IMR-90 (cell line): ENCODE results near the gene SLC36A1. TPM values are rescaled to one million over a fixed set of nuclear protein-coding genes. Genes with fewer than 3 reads are reported as not detected.

Experiments
- ATAC-seq: fragments of 200-7000 bp; cut with Tn5 transposase; 2 replicates; pipeline ENCODE4 v1.9.1; 2020; ENCODE audit warnings: low read depth, mild to moderate bottlenecking, moderate library complexity
- BruUV-seq: library from RNA; stranded (reverse); fragments of 400-500 nt; replicated peaks from 2 replicates; lab custom pipeline; 2021; lab: Mats Ljungman, UMichigan
- CTCF ChIA-PET: fragments of 300-600 bp; formaldehyde crosslinking; extraction: SDS; loops from one replicate; lab custom pipeline; 2021; ENCODE audit warnings: antibody characterized with exemption; lab: Yijun Ruan, JAX
- POLR2A ChIA-PET: fragments of 300-600 bp; sonication (Branson Sonifier 250); formaldehyde crosslinking; loops from one replicate; lab custom pipeline; 2022; ENCODE audit warnings: antibody characterized with exemption; ENCODE audit not compliant: unreplicated experiment; lab: Charles Lee
- DNase-seq: peaks from one replicate; pipeline ENCODE4 v3.0.0; 2013
- H2AFZ ChIP-seq: replicated peaks from 2 replicates; pipeline ENCODE3; 2013; ENCODE audit warnings: low read length, mild to moderate bottlenecking; ENCODE audit not compliant: poor library complexity
- H2AK5ac ChIP-seq: 2 replicates; pipeline ENCODE4 v1.6.1; 2013; ENCODE audit warnings: low read depth, low read length, inconsistent platforms
- H2AK9ac ChIP-seq: replicated peaks from 2 replicates; pipeline ENCODE3; 2013; ENCODE audit warnings: mild to moderate bottlenecking, low read depth, low read length, moderate library complexity; ENCODE audit not compliant: poor library complexity
- H2BK120ac ChIP-seq: 2 replicates; pipeline ENCODE4 v1.6.1; 2013; ENCODE audit warnings: low read depth, low read length, inconsistent platforms
- H2BK15ac ChIP-seq: 3 replicates; pipeline ENCODE4 v1.6.1; 2013; ENCODE audit warnings: low read depth, low read length, inconsistent platforms
- H2BK20ac ChIP-seq: 2 replicates; pipeline ENCODE4 v1.6.1; 2013; ENCODE audit warnings: low read depth, mild to moderate bottlenecking, inconsistent platforms, low read length, moderate library complexity
- H2BK5ac ChIP-seq: 2 replicates; pipeline ENCODE4 v1.6.1; 2013; ENCODE audit warnings: mild to moderate bottlenecking, low read depth, low read length, inconsistent platforms; ENCODE audit not compliant: poor library complexity, severe bottlenecking
- H3K14ac ChIP-seq: replicated peaks from 2 replicates; pipeline ENCODE4 v1.6.1; 2013; ENCODE audit warnings: low read depth, low read length, inconsistent platforms
- H3K18ac ChIP-seq: 2 replicates; pipeline ENCODE4 v1.6.1; 2013; ENCODE audit warnings: low read depth, low read length, control low read depth
- H3K23ac ChIP-seq: 2 replicates; pipeline ENCODE4 v1.6.1; 2013; ENCODE audit warnings: low read depth, low read length, inconsistent platforms
- H3K27ac ChIP-seq: 2 replicates; pipeline ENCODE4 v1.5.1; 2013; ENCODE audit warnings: mild to moderate bottlenecking, control low read depth, low read length; ENCODE audit not compliant: insufficient read depth
- H3K27me3 ChIP-seq: 2 replicates; pipeline ENCODE4 v1.6.1; 2013; ENCODE audit warnings: low read length; ENCODE audit not compliant: control insufficient read depth, insufficient read depth
- H3K36me3 ChIP-seq: 2 replicates; pipeline ENCODE4 v1.6.1; 2013; ENCODE audit warnings: low read length, mixed read lengths; ENCODE audit not compliant: control insufficient read depth, insufficient read depth
- H3K4ac ChIP-seq: 2 replicates; pipeline ENCODE4 v1.6.1; 2013; ENCODE audit warnings: low read depth, low read length, inconsistent platforms
- H3K4me1 ChIP-seq: 2 replicates; pipeline ENCODE4 v1.6.1; 2013; ENCODE audit warnings: low read length, mixed read lengths; ENCODE audit not compliant: control insufficient read depth, insufficient read depth
- H3K4me2 ChIP-seq: 2 replicates; pipeline ENCODE4 v1.6.1; 2013; ENCODE audit warnings: low read depth, mild to moderate bottlenecking, control low read depth, low read length, moderate library complexity
- H3K4me3 ChIP-seq: 2 replicates; pipeline ENCODE4 v1.5.1; 2013; ENCODE audit warnings: low read depth, mild to moderate bottlenecking, control low read depth, low read length, moderate library complexity; ENCODE audit not compliant: insufficient read depth
- H3K56ac ChIP-seq: 2 replicates; pipeline ENCODE4 v1.6.1; 2013; ENCODE audit warnings: low read length, inconsistent platforms; ENCODE audit not compliant: insufficient read depth; ENCODE audit errors: extremely low read depth
- H3K79me1 ChIP-seq, 2 experiments: 2 replicates each; pipeline ENCODE4 v1.6.1; 2013; ENCODE audit warnings: low read length in 2 of 2, inconsistent platforms in 1 of 2, low read depth in 1 of 2
- H3K9ac ChIP-seq: 2 replicates; pipeline ENCODE4 v1.6.1; 2013; ENCODE audit warnings: low read depth, low read length, control low read depth
- H3K9me1 ChIP-seq: 2 replicates; pipeline ENCODE4 v1.6.1; 2013; ENCODE audit warnings: low read length, inconsistent platforms; ENCODE audit not compliant: insufficient read depth
- H3K9me3 ChIP-seq: 2 replicates; pipeline ENCODE4 v1.6.1; 2013; ENCODE audit warnings: low read length; ENCODE audit not compliant: control insufficient read depth, insufficient read depth
- H4K20me1 ChIP-seq: 2 replicates; pipeline ENCODE4 v1.6.1; 2013; ENCODE audit warnings: low read length, inconsistent platforms; ENCODE audit not compliant: insufficient read depth
- H4K5ac ChIP-seq: 2 replicates; pipeline ENCODE4 v1.6.1; 2013; ENCODE audit warnings: mild to moderate bottlenecking, low read depth, low read length, control low read depth
- H4K8ac ChIP-seq, 2 experiments: 2 replicates each; pipeline ENCODE4 v1.6.1; 2013; ENCODE audit warnings: low read depth in 2 of 2, low read length in 2 of 2, control low read depth in 1 of 2, inconsistent platforms in 1 of 2
- H4K91ac ChIP-seq: 2 replicates; pipeline ENCODE4 v1.6.1; 2013; ENCODE audit warnings: low read depth, low read length, inconsistent platforms; ENCODE audit not compliant: insufficient read depth
- BHLHE40 ChIP-seq: fragments of 150-350 bp; IDR thresholded peaks from 2 replicates; pipeline ENCODE4 v1.6.1; 2016; ENCODE audit warnings: mild to moderate bottlenecking, low read depth, low read length
- CEBPB ChIP-seq: IDR thresholded peaks from 2 replicates; pipeline ENCODE4 v1.6.1; 2012; ENCODE audit warnings: low read depth, low read length, improper control_type of control experiment
- CHD1 ChIP-seq: IDR thresholded peaks from 2 replicates; pipeline ENCODE4 v1.6.1; 2012; ENCODE audit warnings: low read depth, low read length, improper control_type of control experiment
- FOS ChIP-seq: fragments of 150-350 bp; IDR thresholded peaks from 2 replicates; pipeline ENCODE4 v1.6.1; 2016; ENCODE audit warnings: low read depth, low read length
- MAFK ChIP-seq: IDR thresholded peaks from 2 replicates; pipeline ENCODE4 v1.6.1; 2012; ENCODE audit warnings: low read depth, low read length, improper control_type of control experiment
- MAZ ChIP-seq: IDR thresholded peaks from 2 replicates; pipeline ENCODE4 v1.6.1; 2012; ENCODE audit warnings: low read depth, mild to moderate bottlenecking, low read length, improper control_type of control experiment, moderate library complexity, borderline replicate concordance
- NFE2L2 ChIP-seq: fragments of 150-350 bp; IDR thresholded peaks from 2 replicates; pipeline ENCODE4 v1.6.1; 2016; ENCODE audit warnings: low read depth, mild to moderate bottlenecking, low read length
- POLR2A ChIP-seq: IDR thresholded peaks from 2 replicates; pipeline ENCODE4 v1.6.1; 2012; ENCODE audit warnings: mild to moderate bottlenecking, low read depth, low read length
- RAD21 ChIP-seq: IDR thresholded peaks from 2 replicates; pipeline ENCODE4 v1.6.1; 2012; ENCODE audit warnings: low read length, improper control_type of control experiment
- RCOR1 ChIP-seq: IDR thresholded peaks from 2 replicates; pipeline ENCODE4 v1.6.1; 2012; ENCODE audit warnings: mild to moderate bottlenecking, low read length, improper control_type of control experiment; ENCODE audit not compliant: insufficient replicate concordance
- RFX5 ChIP-seq: IDR thresholded peaks from 2 replicates; pipeline ENCODE4 v1.8.0; 2012; ENCODE audit warnings: low read depth, mild to moderate bottlenecking, low read length, moderate library complexity
- SMC3 ChIP-seq: fragments of 150-350 bp; IDR thresholded peaks from 2 replicates; pipeline ENCODE4 v1.6.1; 2016; ENCODE audit warnings: low read depth, mild to moderate bottlenecking, antibody characterized with exemption, low read length, moderate library complexity
- WGBS, 2 experiments: methylation state at CpG; one replicate each; pipeline versions ENCODE4 v1.1.5 to v1.1.7; 2013; ENCODE audit warnings: missing lambda C conversion rate in 2 of 2; ENCODE audit not compliant: insufficient read length in 1 of 2; ENCODE audit errors: extremely low coverage in 2 of 2; 5-methylcytosine and 5-hydroxymethylcytosine counted together
- dilution Hi-C: fragments of 300-500 bp; cut with HindIII; formaldehyde crosslinking; loops from one replicate; pipeline ENCODE4 v1.14.3; 2018; ENCODE audit warnings: low sequenced_read_pairs; ENCODE audit not compliant: unreplicated experiment
- in situ Hi-C: fragments of 300-500 bp; cut with MboI; formaldehyde crosslinking; loops from 3 replicates; pipeline ENCODE4 v1.14.3; 2019; ENCODE audit warnings: low sequenced_read_pairs, inconsistent platforms, mixed read lengths
- intact Hi-C: fragments of 100-400 bp; cut with micrococcal nuclease; formaldehyde crosslinking; loops from 2 replicates; pipeline ENCODE4 v1.10.0; 2022
- polyA plus RNA-seq, 3 experiments: library from polyadenylated mRNA; depleted of rRNA; stranded (reverse); fragments of >200 nt; gene quantifications; 2 replicates each; pipeline ENCODE4 v1.2.3, GENCODE V29; 2012; ENCODE audit warnings: low replicate concordance in 1 of 3
- total RNA-seq: library from RNA; depleted of rRNA; stranded (reverse); fragments of >200 nt; gene quantifications from 2 replicates; pipeline ENCODE4 v1.2.3, GENCODE V29; 2012
- TF ChIP-seq, protein P1 (sequence below): fragments of 150-350 bp; IDR thresholded peaks from 2 replicates; pipeline ENCODE4 v1.6.1; 2016; ENCODE audit warnings: low read depth, mild to moderate bottlenecking, low read length, moderate library complexity, borderline replicate concordance
- TF ChIP-seq, protein P2 (sequence below): fragments of 150-350 bp; IDR thresholded peaks from 2 replicates; pipeline ENCODE4 v1.6.1; 2017; ENCODE audit warnings: mild to moderate bottlenecking, antibody characterized with exemption, low read length, low read depth
- TF ChIP-seq, protein P3 (sequence below): conservative IDR thresholded peaks from 2 replicates; pipeline ENCODE4 v1.5.1; 2012; ENCODE audit warnings: mild to moderate bottlenecking, low read depth, low read length, improper control_type of control experiment

Gene SLC36A1
- total and polyA plus RNA-seq, 2 of the 4 experiments (the other 2 are of a cell fraction), result 5.7 to 8.7 TPM

DNA sequence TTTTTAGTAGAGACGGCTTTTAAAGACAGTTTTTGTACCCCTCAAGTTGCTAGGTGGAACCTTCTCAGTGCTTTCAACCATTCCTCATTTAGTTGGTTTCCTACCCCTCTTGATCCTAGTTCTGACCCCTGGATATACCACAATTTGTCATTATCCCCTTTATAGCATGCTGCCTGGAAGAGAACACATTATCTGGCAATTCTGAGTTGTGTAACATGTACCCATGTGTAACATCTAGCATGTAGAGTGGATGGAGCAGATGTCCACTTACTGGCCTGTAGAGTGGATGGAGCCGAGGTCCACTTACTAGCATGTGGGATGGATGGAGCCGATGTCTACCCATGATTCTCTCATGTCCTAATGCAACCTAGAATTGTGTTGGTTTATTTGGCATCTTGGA, 7.5 kb downstream of the SLC36A1 start:
- Histone ChIP-seq H3K56ac (no peak overlapping the region), H3K4me2 (no peak overlapping the region), H3K23ac (no peak overlapping the region), H3K18ac (no peak overlapping the region), H4K20me1 (peaks cover 6% of the 10 kb centered on the region; the same call in 1 of the 2 replicates), H4K5ac (no peak overlapping the region), H3K4ac (no peak overlapping the region), H3K36me3 (peaks cover 3% of the 10 kb centered on the region), H2AK5ac (no peak overlapping the region), H3K9me1 (peaks cover 5% of the 10 kb centered on the region; the same call in 1 of the 2 replicates), H2BK15ac (no peak overlapping the region), H2AK9ac (no peak overlapping the region), H3K9me3 (no peaks in the 10 kb centered on the region), H3K14ac (no peak overlapping the region), H2AFZ (no peak overlapping the region), H3K27ac (no peak overlapping the region), H3K4me1 (peaks cover 10% of the 10 kb centered on the region), H2BK120ac (no peak overlapping the region), H3K4me3 (no peak overlapping the region), H4K91ac (no peak overlapping the region), H3K79me1 (peaks cover 27 to 44% of the 10 kb centered on the region in 2 experiments), H4K8ac (no peak overlapping the region), H3K9ac (no peak overlapping the region), H2BK5ac (no peak overlapping the region), H3K27me3 (no peaks in the 10 kb centered on the region), H2BK20ac (no peak overlapping the region)
- DNase-seq (no peak), ATAC-seq (no peak)
- intact Hi-C loops, result no loop called here
- BruUV-seq, result no TSS peak
- dilution Hi-C loops, result no loop called here
- no peak for TF ChIP-seq MAFK
- no peak for TF ChIP-seq BHLHE40
- TF ChIP-seq, protein P1, sequence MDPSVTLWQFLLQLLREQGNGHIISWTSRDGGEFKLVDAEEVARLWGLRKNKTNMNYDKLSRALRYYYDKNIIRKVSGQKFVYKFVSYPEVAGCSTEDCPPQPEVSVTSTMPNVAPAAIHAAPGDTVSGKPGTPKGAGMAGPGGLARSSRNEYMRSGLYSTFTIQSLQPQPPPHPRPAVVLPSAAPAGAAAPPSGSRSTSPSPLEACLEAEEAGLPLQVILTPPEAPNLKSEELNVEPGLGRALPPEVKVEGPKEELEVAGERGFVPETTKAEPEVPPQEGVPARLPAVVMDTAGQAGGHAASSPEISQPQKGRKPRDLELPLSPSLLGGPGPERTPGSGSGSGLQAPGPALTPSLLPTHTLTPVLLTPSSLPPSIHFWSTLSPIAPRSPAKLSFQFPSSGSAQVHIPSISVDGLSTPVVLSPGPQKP, result no peak
- no peak for TF ChIP-seq RFX5
- no peak for TF ChIP-seq MAZ
- TF ChIP-seq, protein P2, sequence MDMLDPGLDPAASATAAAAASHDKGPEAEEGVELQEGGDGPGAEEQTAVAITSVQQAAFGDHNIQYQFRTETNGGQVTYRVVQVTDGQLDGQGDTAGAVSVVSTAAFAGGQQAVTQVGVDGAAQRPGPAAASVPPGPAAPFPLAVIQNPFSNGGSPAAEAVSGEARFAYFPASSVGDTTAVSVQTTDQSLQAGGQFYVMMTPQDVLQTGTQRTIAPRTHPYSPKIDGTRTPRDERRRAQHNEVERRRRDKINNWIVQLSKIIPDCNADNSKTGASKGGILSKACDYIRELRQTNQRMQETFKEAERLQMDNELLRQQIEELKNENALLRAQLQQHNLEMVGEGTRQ, result no peak
- TF ChIP-seq RAD21, result no peak
- TF ChIP-seq RCOR1, result no peak
- TF ChIP-seq, protein P3, sequence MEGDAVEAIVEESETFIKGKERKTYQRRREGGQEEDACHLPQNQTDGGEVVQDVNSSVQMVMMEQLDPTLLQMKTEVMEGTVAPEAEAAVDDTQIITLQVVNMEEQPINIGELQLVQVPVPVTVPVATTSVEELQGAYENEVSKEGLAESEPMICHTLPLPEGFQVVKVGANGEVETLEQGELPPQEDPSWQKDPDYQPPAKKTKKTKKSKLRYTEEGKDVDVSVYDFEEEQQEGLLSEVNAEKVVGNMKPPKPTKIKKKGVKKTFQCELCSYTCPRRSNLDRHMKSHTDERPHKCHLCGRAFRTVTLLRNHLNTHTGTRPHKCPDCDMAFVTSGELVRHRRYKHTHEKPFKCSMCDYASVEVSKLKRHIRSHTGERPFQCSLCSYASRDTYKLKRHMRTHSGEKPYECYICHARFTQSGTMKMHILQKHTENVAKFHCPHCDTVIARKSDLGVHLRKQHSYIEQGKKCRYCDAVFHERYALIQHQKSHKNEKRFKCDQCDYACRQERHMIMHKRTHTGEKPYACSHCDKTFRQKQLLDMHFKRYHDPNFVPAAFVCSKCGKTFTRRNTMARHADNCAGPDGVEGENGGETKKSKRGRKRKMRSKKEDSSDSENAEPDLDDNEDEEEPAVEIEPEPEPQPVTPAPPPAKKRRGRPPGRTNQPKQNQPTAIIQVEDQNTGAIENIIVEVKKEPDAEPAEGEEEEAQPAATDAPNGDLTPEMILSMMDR, result no peak
- no peak for TF ChIP-seq CEBPB
- no peak for TF ChIP-seq SMC3
- no peak for TF ChIP-seq POLR2A
- no peak for TF ChIP-seq NFE2L2
- TF ChIP-seq CHD1, result no peak
- TF ChIP-seq FOS, result no peak
- CTCF ChIA-PET, result no interaction called here
- in situ Hi-C loops, result no loop called here
- POLR2A ChIA-PET, result no interaction called here
- no CpG with 5 or more reads among the region's 3 CpGs for WGBS, 2 experiments
